Hepatic stellate cell (primary cell): ENCODE results near the gene SLC16A2.

Experiments used
- DNase-seq: peaks from one replicate; pipeline ENCODE4 v3.0.0; 2011; ENCODE audit warnings: low spot score

Gene SLC16A2

GRCh38 chrX:74536832-74537371, 115.6 kb downstream of the SLC16A2 start:
- peak; percentile 32 for DNase-seq

- DNase-seq = no peak
Measured at GRCh38 chrX:74540635-74541249, 119.4 kb downstream of the SLC16A2 start.

DNA sequence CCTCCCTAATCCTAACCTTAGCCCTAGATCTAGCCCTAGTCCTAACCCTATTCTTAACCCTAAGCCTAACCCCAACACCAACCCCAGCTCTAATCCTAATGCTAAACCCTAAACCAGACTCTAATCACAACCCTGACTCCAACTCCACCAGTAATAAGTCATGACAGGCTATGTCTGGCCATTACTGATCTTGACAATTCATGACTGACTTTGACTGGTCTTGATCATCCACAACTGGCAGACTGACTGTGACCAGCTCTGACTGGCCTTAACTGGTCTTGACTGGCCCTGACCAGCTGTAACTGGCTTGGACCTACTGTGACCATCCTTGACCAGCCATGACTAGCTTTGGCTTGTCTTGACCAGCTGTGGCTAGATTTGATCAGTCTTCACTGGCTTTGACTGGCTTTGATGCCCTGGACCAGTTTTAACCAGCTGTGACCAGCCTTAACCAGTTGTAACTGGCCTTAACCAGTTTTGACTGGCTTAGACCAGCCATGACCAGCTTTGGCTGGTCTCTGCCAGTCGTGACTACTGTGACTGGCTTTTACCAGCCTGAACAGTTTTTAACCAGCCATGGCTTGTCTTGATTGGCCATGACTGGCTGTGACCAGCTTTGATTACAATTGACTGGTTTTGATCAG, 124.7 kb downstream of the SLC16A2 start:
- DNase-seq = no peak

GRCh38 chrX:74546984-74547383, 125.7 kb downstream of the SLC16A2 start:
- no peak for DNase-seq

DNA sequence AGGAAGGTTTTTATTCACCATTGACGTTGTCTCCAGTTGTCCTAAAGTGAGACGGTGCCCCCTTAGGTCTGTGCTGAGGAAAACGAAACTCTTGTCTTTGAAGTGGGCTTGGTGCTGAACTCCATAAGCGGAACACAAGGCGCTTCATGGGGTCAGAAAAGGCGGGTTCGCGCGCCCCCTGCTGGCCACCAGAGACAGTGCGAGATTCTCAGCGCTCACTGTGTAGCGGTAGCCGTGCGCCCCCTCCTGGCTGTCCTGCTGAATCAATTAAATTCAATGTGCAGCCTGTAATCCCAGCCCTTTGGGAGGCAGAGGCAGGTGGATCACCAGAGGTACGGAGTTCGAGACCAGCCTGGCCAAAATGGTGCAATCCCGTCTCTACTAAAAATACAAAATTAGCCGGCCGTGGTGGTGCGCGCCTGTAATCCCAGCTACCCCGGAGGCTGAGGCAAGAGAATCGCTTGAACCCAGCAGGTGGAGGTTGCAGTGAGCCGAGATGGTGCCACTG, 129.1 kb downstream of the SLC16A2 start:
- DNase-seq = peak; percentile 29

- no peak for DNase-seq
Measured at GRCh38 chrX:74551934-74552333, 130.6 kb downstream of the SLC16A2 start.

DNA sequence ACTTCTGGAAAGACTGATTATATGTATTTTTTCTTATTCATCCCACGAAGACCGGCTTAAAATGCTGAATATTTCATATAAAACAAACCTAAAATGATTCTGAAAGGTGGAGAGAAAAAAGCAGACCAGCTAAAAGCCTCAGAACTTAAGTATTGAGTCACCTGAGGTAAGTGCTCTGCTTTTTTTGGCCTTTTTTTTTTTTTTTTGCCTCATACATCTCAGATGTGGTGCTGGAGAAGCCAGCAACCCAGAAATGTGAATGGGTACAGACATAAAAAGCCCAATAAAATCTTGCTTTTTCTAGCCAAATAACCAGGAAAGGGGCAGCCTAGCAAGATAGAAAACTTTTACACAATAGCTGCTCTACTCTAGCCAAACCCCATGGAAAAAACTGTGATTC, 136.1 kb downstream of the SLC16A2 start:
- DNase-seq = no peak

- no peak for DNase-seq
Measured at GRCh38 chrX:74578137-74578536, 156.8 kb downstream of the SLC16A2 start.

DNA sequence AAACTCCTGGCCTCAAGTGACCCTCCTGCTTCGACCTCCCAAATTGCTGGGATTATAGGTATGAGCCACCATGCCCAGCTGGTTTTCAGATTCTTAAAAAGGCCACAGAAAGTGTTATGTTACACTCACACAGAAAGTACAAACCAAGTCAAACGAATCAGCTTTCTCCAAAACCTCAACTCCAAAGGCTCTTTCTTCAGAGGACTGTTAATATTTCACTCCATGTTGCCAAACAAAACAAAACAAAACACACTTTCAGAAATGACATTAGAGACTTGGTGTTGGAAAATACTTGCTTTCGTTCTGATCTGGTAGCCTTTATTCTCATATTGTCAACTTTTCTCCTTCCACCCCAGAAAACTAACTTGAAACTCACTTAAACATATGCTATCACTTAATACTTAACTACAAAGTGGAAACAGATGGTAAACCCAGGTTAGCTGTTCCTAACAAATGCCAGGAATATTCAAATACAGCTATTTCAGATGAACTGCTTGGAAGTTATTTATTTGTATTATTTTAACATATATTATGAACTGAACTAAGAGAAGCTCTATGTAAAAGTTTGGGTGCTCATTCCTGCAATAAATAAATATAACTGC, 158.4 kb downstream of the SLC16A2 start:
- DNase-seq = no peak
